Stimulated activated naive CD8-positive, alpha-beta T cell treated with anti-CD3 and anti-CD28 coated beads, Interleukin-15, Interleukin-2, amounts not matched to agents 100 U/mL and 50 U/mL, for 24 hours (primary cell): Measurements from ENCODE around the gene JPT1.
A peak's percentile ranks its signal among the peaks of the same experiment; 100 is the strongest.
"Not testable (repeated sequence)": the region's sequence is repeated elsewhere in the genome, so short reads cannot be mapped to it uniquely, and the experiment has no call there.

Source experiments
- ATAC-seq: fragments of 150-1000 bp; cut with Tn5 transposase; one replicate; pipeline ENCODE4 v1.10.0; 2021
- DNase-seq: peaks from one replicate; pipeline ENCODE4 v3.0.0; 2021

Gene JPT1

DNA sequence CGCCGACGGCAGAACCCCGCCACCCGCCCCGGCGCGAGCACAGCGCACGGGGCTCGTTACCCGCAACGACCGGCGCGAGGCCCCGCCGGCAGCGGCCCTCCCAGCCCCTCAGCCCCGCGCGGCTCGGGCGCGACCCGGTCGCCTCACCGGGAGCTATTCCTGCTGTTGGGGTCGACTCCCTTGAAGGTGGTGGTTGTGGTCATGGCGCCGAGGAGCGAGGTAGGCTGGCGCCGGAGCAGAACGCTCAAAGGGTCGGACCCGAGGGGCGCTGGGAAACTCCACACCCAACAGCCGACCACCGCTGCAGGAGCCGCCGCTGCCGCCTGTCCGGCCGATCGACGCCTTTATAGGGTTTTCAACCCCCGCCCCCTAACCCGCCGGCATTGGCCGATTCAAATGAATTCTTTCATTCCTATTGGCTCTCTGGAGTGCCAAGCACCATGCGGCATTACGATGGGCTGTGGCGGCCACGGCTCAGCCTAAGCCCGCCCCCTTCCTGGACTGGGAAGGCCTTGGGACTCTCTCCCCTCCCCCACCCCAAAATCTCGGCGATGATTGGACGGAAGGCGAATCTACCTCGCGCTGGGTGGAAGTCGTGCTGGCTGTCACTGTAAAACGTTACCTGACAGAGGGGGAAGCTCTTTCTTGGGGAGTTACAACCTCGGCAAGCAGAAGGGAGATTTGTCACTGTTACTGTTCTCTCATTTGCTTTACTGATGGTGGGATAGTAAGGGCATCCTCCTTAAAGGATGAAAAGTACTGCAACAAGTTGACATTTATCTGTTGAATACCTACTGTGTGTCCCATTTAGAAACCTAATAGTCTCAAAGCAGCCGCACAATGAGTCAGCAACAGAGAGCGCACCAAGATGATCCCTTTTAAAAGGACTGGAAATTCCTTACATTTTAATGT, at the start of gene JPT1:
Gene JPT1 (minus strand): TSS at position 318 of the 912 bp plus-strand sequence. CDS start 115 bp downstream, at position 203.
- DNase-seq, result peak; percentile 98
- peak; percentile 99 for ATAC-seq

- DNase-seq (no peak), ATAC-seq (no peak)
Measured at GRCh38 chr17:75199886-75200618, 45.7 kb upstream of the JPT1 start.

DNA sequence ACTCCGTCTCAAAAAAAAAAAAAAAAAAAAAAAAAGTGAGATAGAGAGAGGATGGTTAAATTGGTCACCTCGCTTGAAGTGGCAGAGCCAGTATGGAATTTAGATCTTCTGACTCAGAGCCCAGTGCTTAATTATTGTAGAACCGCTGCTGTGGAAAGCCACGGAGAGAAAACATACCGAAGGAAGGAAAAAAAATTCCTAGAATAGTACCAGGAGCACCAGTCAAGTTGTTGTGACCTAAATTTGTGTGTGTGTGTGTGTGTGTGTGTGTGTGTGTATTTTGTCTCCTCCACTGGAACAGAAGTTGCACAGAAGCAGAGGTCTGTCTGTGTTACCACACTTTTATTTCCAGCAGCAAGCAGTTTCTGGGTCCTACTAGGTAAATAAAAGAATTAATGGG, 40.6 kb upstream of the JPT1 start:
- ATAC-seq, result no peak

GRCh38 chr17:75191584-75191983, 37.3 kb upstream of the JPT1 start:
- ATAC-seq (no peak), DNase-seq (no peak)

More for the DNA sequence above, 40.6 kb upstream of the JPT1 start:
- no peak for DNase-seq

- ATAC-seq, result no peak
- DNase-seq, result no peak
Measured at GRCh38 chr17:75188614-75189013, 34.3 kb upstream of the JPT1 start.

GRCh38 chr17:75183999-75184884, 29.9 kb upstream of the JPT1 start:
- DNase-seq, result no peak
- ATAC-seq, result no peak

GRCh38 chr17:75182569-75183436, 28.5 kb upstream of the JPT1 start, which contains the start of gene SUMO2:
SUMO2 (minus strand) TSS chr17:75182959; CDS start chr17:75182834, 125 bp downstream.
- peak; percentile 90 for ATAC-seq
- peak; percentile 97 for DNase-seq

GRCh38 chr17:75182319-75182568, 27.9 kb upstream of the JPT1 start:
- DNase-seq, result no peak
- ATAC-seq, result peak; percentile 19

GRCh38 chr17:75181608-75182318, 27.5 kb upstream of the JPT1 start:
- ATAC-seq, result no peak
- peak; percentile 53 for DNase-seq

DNA sequence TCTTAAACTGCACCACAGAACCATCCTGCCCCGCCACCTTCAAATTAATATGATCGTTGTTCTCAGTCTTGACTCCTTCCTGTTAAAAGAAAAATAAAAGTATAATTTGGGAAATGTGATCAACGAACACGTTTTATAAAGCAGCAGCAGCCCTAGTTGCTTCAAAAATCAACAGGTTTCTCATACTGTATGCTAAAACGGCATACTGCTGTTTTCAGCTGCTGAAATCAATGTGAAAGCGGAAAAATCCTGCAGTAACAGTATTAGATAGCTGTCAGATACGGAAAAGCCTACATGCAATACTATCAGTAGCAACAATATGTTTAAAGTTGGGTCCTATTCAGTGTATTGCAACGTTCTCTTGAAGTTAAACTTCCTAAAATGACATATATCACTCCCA, 26.8 kb upstream of the JPT1 start:
- DNase-seq, result no peak
- ATAC-seq, result no peak

- no peak for DNase-seq
- ATAC-seq, result no peak
Measured at GRCh38 chr17:75178453-75178852, 24.1 kb upstream of the JPT1 start.

DNA sequence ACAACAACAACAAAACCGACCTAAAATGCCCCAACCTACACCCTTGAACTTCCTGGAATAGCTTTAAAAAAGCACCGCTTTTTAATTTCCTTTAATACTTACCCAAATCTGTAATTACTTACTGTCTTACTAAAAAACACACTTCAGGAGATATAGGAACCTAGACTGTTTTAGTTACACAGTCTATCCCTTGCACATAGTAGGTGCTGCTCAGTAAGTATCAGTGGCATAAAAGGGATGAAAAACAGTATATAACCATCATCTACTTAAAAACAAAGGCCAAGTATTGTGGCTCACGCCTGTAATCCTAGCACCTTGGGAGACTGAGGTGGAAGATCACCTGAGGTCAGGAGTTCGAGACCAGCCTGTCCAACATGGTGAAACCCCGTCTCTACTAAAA, 22.3 kb upstream of the JPT1 start:
- DNase-seq (no peak), ATAC-seq (no peak)

GRCh38 chr17:75174996-75175395, 20.7 kb upstream of the JPT1 start:
- no peak for ATAC-seq
- no peak for DNase-seq

DNA sequence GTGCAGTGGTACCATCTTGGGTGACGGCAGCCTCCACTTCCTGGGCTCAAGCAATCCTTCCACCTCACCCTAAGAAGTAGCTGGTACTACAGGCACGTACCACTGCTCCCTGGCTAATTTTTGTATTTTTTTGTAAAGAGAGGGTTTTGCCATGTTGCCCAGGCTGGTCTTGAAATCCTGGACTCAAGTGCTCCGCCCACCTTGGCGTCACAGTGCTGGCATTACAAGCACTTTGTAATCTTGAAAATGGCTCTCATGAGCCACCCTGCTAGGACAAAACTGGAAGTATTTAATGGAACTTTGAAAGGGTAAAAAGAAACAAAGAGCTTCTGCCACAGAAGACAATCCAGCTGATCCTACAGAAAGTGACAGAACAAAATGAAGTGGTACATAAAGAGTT, 19.2 kb upstream of the JPT1 start:
- ATAC-seq (no peak), DNase-seq (no peak)

- no peak for ATAC-seq
- DNase-seq, result no peak
Measured at GRCh38 chr17:75168998-75169397, 14.7 kb upstream of the JPT1 start.

DNA sequence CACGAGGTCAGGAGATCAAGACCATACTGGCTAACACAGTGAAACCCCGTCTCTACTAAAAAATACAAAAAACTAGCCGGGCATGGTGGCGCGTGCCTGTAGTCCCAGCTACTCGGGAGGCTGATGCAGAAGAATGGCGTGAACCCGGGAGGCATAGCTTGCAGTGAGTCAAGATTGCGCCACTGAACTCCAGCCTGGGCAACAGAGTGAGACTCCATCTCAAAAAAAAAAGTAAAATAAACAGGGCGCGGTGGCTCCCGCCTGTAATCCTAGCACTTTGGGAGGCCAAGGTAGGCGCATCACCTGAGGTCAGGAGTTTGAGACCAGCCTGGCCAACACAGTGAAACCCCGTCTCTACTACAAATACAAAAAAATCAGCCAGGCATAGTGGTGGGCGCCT, 10.3 kb upstream of the JPT1 start:
- not testable (repeated sequence) for ATAC-seq, DNase-seq

DNA sequence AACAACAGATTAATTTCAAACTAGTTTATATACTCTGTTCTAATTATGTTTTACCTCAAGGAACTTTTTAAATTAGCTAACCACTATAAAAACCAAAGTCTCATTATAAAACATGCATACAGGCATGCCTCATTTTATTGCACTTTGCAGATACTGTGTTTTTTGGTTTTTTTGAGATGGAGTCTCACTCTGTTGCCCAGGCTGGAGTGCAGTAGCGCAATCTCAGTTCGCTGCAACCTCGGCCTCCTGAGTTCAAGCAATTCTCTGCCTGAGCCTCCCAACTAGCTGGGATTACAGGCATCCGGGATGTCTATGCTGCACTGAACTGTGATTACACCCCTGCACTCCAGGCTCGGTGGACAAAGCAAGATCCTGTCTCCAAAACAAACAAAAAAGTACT, 8.8 kb upstream of the JPT1 start:
- DNase-seq, result no peak
- ATAC-seq, result no peak

- ATAC-seq (no peak), DNase-seq (no peak)
Measured at GRCh38 chr17:75160211-75160610, 5.9 kb upstream of the JPT1 start.

DNA sequence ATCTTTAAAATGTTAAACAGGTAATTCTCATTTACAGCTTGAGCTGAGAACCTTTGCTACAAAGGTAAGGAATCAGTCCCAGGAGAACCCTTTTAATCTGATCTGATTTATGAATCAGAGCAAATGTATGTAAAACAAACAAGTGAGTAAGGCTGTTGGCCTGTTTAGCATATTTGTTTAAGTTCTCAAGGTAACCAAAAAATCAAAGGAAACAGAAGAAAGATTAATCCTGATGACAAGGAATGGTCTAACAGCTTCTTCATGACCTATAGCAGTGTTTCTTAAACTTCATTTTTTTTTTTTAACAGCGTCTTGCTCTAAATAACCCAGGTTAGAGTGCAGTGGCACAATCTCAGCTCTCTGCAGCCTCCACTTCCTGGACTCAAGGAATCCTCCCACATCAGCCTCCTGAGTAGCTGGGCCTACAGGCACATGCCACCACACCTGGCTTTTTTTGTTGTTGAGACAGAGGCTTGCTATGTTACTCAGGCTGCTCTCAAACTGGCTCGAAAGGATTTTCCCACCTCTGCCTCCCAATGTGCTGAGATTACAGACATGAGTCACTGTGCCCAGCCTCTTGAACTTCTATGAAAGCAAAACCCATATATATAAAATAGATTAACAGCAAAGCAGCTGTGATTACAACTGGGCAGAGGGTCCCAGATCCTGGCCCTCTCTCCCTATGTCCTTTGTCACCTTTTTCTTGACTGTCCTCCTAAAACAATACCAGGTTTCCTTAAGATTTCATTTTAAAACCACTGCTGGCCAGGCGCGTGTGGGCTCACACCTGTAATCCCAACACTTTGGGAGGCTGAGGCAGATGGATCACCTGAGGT, 5.1 kb upstream of the JPT1 start:
- ATAC-seq (no peak), DNase-seq (no peak)

- DNase-seq, ATAC-seq: not testable (repeated sequence)
Measured at GRCh38 chr17:75158480-75158879, 4.2 kb upstream of the JPT1 start.
